Ectodermal cell (in vitro differentiated cells): Measurements from ENCODE around the gene PADI4.
"Not testable (repeated sequence)": the region's sequence is repeated elsewhere in the genome, so short reads cannot be mapped to it uniquely, and the experiment has no call there.

ENCODE experiments used
- H3K27ac ChIP-seq: 2 replicates; pipeline ENCODE4 v1.7.0; 2013; ENCODE audit warnings: mild to moderate bottlenecking, low read depth, low read length; ENCODE audit not compliant: insufficient read depth, poor library complexity, severe bottlenecking
- H3K27me3 ChIP-seq: 2 replicates; pipeline ENCODE4 v1.7.0; 2013; ENCODE audit warnings: mild to moderate bottlenecking, low read length; ENCODE audit not compliant: insufficient read depth, control insufficient read depth, poor library complexity, severe bottlenecking
- H3K36me3 ChIP-seq: one replicate; pipeline ENCODE4 v1.7.0; 2013; ENCODE audit warnings: low read length; ENCODE audit not compliant: control insufficient read depth, insufficient read depth
- H3K4me1 ChIP-seq: one replicate; pipeline ENCODE4 v1.7.0; 2013; ENCODE audit warnings: low read length; ENCODE audit not compliant: control insufficient read depth, insufficient read depth
- H3K4me3 ChIP-seq: 2 replicates; pipeline ENCODE4 v1.7.0; 2013; ENCODE audit warnings: low read depth, low read length, control low read depth; ENCODE audit not compliant: insufficient read depth
- H3K9me3 ChIP-seq: 2 replicates; pipeline ENCODE4 v1.7.0; 2013; ENCODE audit warnings: mild to moderate bottlenecking, low read length, moderate library complexity; ENCODE audit not compliant: control insufficient read depth
- WGBS, 2 experiments: methylation state at CpG; one replicate each; pipeline ENCODE4 v1.1.7; 2013; ENCODE audit warnings: missing lambda C conversion rate in 2 of 2; 5-methylcytosine and 5-hydroxymethylcytosine counted together

Gene PADI4

GRCh38 chr1:17333081-17333480 lies 25.1 kb downstream of the PADI4 start:
- H3K4me1 ChIP-seq, result no peaks in the 10 kb centered on the region
- no peak overlapping the region for H3K4me3 ChIP-seq
- no peaks in the 10 kb centered on the region for H3K9me3 ChIP-seq
- no peak overlapping the region for H3K27ac ChIP-seq
- no peaks in the 10 kb centered on the region for H3K36me3 ChIP-seq
- 93 to 94% methylated on average over 8 of the region's 8 CpGs for WGBS, 2 experiments
- peaks cover 4% of the 10 kb centered on the region for H3K27me3 ChIP-seq

GRCh38 chr1:17335821-17336710 lies 28.1 kb downstream of the PADI4 start:
- H3K36me3 ChIP-seq, result no peaks in the 10 kb centered on the region
- H3K9me3 ChIP-seq, result no peaks in the 10 kb centered on the region
- H3K4me3 ChIP-seq, result no peak overlapping the region
- no peak overlapping the region for H3K27ac ChIP-seq
- no peaks in the 10 kb centered on the region for H3K4me1 ChIP-seq
- H3K27me3 ChIP-seq, result peaks cover 4% of the 10 kb centered on the region
- WGBS, 2 experiments, result 48% methylated on average over 20 of the region's 20 CpGs

DNA sequence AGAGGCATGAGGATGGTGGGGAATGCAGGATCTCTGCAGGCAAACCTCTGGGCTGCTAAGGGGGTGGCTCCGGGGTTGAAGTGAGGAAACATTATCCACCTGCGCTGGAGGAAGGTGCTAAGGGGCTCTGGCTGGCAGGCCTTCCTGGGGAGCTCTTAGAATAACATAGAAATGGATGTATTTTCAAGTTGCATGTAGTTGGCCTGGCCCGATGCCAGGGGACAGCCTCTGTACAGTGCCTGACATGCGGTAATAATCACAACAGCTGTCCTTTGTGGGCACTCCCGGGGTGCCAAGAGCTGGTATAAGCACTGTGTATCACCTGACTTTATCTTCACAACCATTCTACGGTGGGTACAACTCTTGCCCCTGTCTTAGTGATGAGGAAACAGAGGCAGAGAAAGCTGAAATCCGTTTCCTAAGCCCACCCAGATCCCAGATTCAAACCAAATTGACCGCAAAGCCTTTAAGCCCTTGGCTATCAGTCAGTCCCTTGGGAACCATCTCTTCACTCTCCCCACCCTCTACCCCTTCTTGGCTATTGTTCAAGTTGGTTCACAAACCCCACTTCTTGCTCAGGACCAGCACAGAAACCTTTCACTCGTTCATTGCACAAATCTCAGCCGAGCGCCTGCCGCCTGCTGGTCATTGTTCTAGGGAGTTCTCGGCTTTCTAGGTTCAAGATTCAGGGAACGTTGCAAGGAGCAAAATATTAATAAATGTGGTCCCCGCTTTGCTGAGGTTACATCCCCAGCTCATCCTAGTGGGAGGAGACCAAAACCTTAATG lies 30.9 kb downstream of the PADI4 start:
- Histone ChIP-seq H3K27ac (no peak overlapping the region), H3K9me3 (no peaks in the 10 kb centered on the region), H3K36me3 (no peaks in the 10 kb centered on the region), H3K27me3 (peaks cover 4% of the 10 kb centered on the region), H3K4me3 (no peak overlapping the region), H3K4me1 (no peaks in the 10 kb centered on the region)
- 90 to 94% methylated on average over 15 of the region's 15 CpGs for WGBS, 2 experiments

- Histone ChIP-seq H3K4me1 (no peaks in the 10 kb centered on the region), H3K36me3 (no peaks in the 10 kb centered on the region), H3K27me3 (peaks cover 4% of the 10 kb centered on the region), H3K27ac (no peak overlapping the region), H3K9me3 (no peaks in the 10 kb centered on the region), H3K4me3 (no peak overlapping the region)
- 91 to 93% methylated on average over 7 of the region's 7 CpGs for WGBS, 2 experiments
Measured at GRCh38 chr1:17339521-17339920, 31.5 kb downstream of the PADI4 start.

DNA sequence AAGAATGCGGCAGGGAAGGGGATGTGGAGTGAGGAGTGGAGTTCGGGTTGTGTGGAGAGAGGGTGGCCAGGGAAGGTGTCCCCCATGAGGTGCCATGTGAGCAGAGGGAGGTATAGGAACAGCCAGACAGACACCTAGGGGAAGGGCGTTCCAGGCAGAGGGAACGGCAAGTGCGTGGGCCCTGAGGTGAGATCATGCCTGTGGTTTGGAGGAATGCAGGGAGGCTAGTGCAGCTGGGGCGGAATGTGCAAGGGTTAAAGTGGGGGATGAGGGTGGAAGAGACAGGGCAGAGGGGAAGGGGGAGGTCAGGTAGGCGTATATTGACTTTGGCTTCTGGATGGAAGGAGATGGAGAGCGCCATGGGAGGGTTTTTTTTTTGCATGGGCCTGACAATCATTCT lies 32.4 kb downstream of the PADI4 start:
- WGBS, 2 experiments, result 94 to 96% methylated on average over 8 of the region's 8 CpGs
- no peak overlapping the region for H3K27ac ChIP-seq

GRCh38 chr1:17342014-17342441 lies 34.0 kb downstream of the PADI4 start:
- H3K9me3 ChIP-seq, result no peaks in the 10 kb centered on the region
- WGBS, 2 experiments, result 91 to 95% methylated on average over 17 of the region's 17 CpGs
- no peaks in the 10 kb centered on the region for H3K4me1 ChIP-seq
- no peaks in the 10 kb centered on the region for H3K36me3 ChIP-seq
- no peak overlapping the region for H3K4me3 ChIP-seq
- H3K27ac ChIP-seq, result no peak overlapping the region
- no peaks in the 10 kb centered on the region for H3K27me3 ChIP-seq

More for the DNA sequence above, 32.4 kb downstream of the PADI4 start:
- Histone ChIP-seq H3K36me3 (no peaks in the 10 kb centered on the region), H3K9me3 (no peaks in the 10 kb centered on the region), H3K27me3 (peaks cover 4% of the 10 kb centered on the region), H3K4me3 (no peak overlapping the region), H3K4me1 (no peaks in the 10 kb centered on the region)

DNA sequence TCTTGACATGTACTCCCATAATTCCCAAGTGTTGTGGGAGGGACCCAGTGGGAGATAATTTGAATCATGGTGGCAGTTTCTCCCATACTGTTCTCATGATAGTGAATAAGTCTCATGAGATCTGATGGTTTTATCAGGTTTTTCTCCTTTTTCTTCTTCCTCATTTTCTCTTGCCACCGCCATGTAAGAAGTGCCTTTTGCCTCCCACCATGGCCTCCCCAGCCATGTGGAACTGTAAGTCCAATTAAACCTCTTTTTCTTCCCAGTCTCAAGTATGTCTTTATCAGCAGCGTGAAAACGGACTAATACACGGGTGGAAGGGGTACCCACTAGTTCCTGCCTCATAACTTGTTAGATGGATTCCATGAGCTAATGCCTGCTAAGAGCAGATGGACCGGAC lies 37.5 kb downstream of the PADI4 start:
- not testable (repeated sequence) for H3K9me3 ChIP-seq, H3K36me3 ChIP-seq, H3K4me1 ChIP-seq, H3K4me3 ChIP-seq, H3K27me3 ChIP-seq, H3K27ac ChIP-seq
- WGBS, 2 experiments, result 93 to 94% methylated on average over 5 of the region's 5 CpGs

DNA sequence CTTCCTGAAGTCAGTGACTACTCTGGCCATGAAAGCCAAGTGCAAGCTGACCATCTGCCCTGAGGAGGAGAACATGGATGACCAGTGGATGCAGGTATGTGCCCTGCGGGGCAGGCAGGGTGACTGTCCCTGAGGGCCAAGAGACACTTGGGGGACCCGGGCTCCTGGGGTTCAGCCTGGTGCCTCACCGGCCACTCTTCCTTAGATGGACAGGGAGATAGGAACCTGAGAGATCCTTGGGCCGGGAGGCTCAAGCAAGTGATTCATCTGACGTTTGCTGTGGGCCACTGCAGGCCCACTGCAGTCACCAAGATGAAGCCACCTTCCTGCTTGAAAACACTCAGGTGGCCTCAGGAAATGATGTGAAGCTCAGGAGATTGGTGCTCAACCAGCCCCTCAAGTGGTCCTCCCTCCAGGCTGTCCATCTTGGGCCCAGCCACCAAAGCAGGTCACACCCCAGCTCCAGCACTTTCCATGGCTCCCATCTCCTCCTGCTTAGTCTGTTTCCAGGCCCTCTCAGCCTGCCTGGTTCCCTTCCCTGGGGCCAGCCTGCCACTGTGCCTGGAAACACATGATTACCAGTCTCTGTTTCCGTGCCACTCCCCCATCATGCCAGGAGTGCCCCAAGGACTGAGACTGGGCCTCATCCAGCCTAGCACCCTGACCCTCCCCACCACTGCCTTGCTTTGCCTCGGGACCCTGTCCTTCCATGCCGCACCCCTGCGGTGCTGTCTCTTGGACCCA lies 38.2 kb downstream of the PADI4 start:
- WGBS, 2 experiments, result 80 to 84% methylated on average over 9 of the region's 9 CpGs

DNA sequence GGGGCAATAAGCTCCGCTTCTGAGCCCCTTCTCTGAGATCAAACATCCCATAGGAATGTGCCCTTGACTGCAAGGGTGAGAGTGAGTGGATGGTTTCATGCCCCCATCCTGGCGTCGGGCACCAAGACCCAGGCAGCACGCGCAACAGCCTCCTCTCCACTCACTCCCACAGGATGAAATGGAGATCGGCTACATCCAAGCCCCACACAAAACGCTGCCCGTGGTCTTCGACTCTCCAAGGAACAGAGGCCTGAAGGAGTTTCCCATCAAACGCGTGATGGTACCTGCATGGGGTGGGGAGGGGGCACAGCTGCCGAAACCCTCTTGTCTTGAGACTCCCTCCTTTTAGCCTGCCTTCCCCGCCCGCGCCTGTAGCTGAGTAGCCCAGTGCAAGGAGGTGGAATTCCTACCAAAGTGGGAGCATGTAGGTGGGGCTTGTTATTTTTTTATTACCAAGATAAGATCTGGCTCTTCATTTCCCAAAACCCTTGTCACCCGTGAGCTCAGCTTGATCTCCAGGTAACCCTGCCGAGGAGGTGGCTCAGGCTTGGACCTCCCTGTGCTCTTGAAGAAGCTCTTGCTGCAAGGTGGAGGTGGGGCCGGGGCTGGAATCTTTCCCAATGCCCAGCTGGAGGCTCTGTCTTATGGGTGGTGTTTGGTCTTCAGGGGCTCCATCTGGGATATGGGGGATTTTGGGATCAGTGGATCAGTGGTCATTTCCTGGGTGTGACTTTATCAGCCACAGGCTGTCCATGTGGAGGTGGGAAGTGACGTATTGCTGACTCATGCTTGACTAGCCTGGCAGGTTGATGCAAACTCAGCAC lies 40.0 kb downstream of the PADI4 start:
- H3K27ac ChIP-seq, result no peak overlapping the region
- no peaks in the 10 kb centered on the region for H3K9me3 ChIP-seq
- H3K4me1 ChIP-seq, result no peaks in the 10 kb centered on the region
- 82 to 84% methylated on average over 19 of the region's 19 CpGs for WGBS, 2 experiments
- no peaks in the 10 kb centered on the region for H3K27me3 ChIP-seq
- no peak overlapping the region for H3K4me3 ChIP-seq
- H3K36me3 ChIP-seq, result no peaks in the 10 kb centered on the region

More for the DNA sequence above, 38.2 kb downstream of the PADI4 start:
- Histone ChIP-seq H3K4me3 (no peak overlapping the region), H3K36me3 (no peaks in the 10 kb centered on the region), H3K27ac (no peak overlapping the region), H3K27me3 (no peaks in the 10 kb centered on the region), H3K9me3 (no peaks in the 10 kb centered on the region), H3K4me1 (no peaks in the 10 kb centered on the region)
